Fibroblast of gingiva (primary cell): ENCODE results near the gene DGLUCY.
A peak's percentile ranks its signal among the peaks of the same experiment; 100 is the strongest.
"Not testable (repeated sequence)": the region's sequence is repeated elsewhere in the genome, so short reads cannot be mapped to it uniquely, and the experiment has no call there.

Experiments used
- DNase-seq: peaks from one replicate; pipeline ENCODE4 v3.0.0-alpha.2; 2011; ENCODE audit warnings: low read depth

Gene DGLUCY

GRCh38 chr14:91170504-91171121 is 56.7 kb downstream of the DGLUCY start:
- DNase-seq, result peak; percentile 24

GRCh38 chr14:91171291-91171690 is 57.4 kb downstream of the DGLUCY start:
- no peak for DNase-seq

DNA sequence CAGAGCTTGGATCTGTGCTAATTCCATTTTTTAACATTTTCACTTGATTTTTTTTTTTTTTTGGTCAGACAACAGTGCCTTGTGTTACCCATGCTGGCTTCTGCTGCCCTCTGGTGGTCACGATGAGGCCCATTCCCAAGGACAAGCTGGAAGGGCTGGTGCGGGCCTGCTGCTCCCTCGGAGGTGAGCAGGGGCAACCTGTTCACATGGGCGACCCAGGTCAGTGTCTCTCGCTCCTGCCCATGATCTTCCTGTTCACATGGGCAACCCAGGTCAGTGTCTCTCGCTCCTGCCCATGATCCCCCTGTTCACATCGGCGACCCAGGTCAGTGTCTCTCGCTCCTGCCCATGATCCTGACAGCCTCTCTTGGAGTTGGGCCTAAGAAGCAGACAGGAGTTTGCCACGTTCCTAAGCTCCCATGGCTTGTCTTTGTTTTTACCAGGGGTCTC is 59.4 kb downstream of the DGLUCY start:
- peak; percentile 74 for DNase-seq

GRCh38 chr14:91173904-91174303 is 60.0 kb downstream of the DGLUCY start:
- DNase-seq, result no peak

GRCh38 chr14:91175291-91176201 is 61.7 kb downstream of the DGLUCY start:
- DNase-seq, result no peak

GRCh38 chr14:91177073-91178034 is 63.5 kb downstream of the DGLUCY start:
- DNase-seq, result peak; percentile 52

DNA sequence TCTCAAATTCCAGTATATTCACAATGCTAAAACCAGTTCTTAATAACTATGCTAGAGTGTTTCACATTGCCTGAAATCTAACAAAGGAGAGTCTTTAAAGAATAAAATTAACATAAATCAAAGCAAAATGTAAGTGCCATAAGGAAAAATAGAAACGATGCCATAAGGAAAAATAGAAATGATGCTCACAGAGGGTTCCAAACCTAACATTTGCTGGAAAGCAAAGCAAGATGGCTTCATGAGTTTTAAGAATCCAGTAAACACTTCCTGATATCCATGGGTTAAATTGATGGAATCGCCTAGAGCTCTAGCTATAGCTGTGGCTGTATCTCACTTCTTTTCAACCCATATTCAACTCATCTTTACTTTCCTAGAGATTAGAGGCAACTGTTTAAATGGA is 66.7 kb downstream of the DGLUCY start:
- no peak for DNase-seq

GRCh38 chr14:91182753-91183152 is 68.9 kb downstream of the DGLUCY start:
- DNase-seq, result not testable (repeated sequence)

GRCh38 chr14:91184559-91184958 is 70.7 kb downstream of the DGLUCY start:
- DNase-seq, result no peak

DNA sequence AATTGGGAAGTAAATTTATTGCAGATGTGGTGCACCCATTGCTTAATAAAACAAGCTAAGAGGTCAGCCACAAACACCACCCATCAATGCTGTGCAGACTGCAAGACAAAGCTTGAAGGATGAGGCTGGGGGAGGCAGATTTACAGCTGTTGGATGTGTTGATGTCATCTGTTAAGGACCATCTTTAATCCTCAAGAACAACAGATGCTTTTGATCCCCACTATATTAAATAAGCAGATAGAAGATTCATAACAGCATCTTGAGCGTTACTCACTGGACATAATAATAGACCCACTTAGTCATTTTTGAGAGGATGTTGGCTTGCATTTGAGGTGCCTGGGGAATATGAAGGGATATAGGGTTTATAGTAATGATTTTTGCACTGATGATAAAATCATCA is 71.8 kb downstream of the DGLUCY start:
- peak; percentile 43 for DNase-seq

DNA sequence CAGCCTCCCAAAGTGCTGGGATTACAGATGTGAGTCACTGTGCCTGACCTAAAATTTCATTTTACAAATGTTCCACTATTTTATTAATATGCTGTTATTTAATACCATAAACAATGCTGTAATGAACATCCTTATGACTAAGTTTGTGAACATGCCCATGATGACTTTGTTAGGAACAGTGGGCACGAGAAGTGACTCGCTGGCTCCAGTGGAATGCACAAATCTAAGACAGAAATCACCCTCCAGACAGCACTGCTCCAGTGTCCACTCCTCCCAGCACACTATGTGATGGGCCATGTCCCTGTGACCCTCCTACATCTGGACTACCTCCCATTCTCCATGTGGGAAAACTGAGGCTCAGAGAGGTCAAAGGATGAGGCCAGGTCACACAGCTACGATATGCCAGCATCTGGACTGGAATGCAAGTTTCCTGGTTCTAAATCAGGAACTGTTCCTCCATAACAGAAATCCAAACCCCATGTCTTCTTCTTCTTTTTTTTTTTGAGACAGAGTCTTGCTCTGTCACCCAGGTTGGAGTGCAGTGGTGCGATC is 72.7 kb downstream of the DGLUCY start:
- DNase-seq, result peak; percentile 23

DNA sequence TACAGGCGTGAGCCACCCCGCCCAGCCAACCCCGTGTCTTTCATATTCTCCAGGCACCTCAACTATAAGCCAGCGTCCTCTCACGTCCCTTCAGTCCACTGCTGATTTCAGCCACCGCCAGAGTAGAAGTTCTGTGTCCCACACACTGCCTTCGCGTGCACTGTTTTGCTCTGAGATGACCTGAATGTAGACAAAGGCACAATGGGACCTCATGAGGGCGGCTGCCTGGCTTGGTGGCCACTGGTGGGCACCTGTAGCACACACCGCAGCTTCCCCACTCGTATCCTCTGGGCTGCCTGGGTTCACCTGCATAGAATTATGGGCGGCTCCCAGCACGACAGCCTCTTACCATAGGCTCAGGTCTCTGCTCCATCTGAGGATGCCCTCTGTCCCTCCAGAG is 73.4 kb downstream of the DGLUCY start:
- no peak for DNase-seq

DNA sequence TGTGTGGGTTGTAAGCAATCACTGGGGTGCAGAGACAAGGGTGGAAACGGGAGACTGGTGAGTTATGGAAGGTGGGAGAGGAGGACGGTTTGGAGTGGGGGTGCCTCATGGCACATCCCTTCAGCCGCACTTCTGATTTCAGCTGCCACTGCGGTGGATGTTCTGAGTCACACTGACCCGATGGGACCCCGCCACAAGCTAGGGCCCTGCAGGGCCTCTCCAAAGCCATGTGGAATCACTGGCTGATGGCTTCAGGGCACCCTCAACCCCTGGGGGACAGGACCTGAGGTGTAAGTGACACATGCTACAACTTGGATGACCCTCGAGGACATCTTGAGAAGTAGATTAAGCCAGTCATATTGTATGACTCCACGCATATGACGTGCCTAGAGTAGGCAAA is 77.0 kb downstream of the DGLUCY start:
- no peak for DNase-seq

DNA sequence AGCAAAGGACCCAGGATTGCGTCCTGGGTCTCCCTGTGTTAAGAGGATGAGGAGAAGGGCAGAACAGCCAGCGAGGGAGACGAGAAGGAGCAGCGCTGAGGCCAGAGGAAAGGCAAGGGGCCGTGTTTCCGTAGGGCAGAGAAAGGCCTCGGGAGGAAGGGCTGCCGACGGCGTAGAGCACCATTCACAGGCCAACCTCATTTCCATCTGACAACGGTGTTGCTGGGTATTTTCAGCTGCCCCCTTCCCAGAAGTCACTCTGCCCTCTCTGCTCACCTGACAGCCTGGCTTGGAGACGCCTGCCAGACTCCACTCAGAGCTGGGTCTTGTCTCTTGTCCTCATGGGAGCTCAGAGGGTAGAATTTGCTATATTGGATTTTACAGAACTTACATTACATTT is 79.2 kb downstream of the DGLUCY start:
- DNase-seq, result no peak

DNA sequence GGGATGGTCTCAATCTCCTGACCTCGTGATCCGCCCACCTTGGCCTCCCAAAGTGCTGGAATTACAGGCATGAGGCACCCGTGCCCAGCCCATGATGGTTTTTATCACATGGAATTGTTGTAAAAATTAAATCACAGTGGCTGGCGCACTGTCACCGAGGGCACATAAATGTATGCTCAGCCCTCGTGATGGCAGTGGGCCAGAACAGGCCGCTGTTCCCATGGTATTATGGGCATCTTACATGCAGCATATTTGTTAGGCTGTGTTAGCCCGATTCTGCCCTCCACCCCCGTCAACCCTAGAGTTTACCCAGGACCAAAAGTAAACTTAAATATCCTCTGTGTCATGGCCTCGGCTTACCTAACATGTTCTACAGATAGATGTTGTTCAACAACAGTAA is 82.0 kb downstream of the DGLUCY start:
- no peak for DNase-seq

DNA sequence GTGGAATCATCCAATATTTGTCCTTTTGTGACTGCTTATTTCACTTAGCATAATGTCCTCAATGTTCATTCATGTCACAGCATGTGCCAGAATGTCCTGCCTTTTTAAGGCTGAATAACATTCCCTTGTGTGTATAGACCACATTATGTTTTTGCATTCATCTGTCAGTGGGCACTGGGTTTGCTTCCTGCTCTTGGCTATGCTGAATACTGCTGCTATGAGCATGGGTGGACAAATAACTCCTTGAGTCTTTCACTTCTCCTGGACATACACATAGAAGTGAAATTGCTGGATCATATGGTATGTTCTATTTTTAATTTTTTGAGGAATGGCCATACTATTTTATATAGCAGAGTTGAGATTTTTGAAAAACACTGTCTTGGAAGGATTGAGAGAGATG is 83.8 kb downstream of the DGLUCY start:
- DNase-seq, result no peak

DNA sequence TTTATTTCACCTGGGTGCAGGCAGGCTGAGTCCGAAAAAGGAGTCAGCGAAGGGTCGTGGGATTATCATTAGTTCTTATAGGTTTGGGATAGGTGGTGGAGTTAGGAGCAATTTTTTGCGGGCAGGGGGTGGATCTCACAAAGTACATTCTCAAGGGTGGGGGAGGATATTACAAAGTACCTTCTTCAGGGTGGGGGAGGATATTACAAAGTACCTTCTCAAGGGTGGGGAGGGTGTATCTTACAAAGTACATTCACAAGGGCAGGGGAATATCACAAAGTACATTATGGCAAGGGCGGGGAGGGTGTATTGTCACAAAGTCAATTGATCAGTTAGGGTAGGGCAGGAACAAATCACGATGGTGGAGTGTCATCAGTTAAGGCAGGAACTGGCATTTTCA is 86.9 kb downstream of the DGLUCY start:
- DNase-seq, result not testable (repeated sequence)

- peak; percentile 10 for DNase-seq
Measured at GRCh38 chr14:91202234-91202974, 88.5 kb downstream of the DGLUCY start.

DNA sequence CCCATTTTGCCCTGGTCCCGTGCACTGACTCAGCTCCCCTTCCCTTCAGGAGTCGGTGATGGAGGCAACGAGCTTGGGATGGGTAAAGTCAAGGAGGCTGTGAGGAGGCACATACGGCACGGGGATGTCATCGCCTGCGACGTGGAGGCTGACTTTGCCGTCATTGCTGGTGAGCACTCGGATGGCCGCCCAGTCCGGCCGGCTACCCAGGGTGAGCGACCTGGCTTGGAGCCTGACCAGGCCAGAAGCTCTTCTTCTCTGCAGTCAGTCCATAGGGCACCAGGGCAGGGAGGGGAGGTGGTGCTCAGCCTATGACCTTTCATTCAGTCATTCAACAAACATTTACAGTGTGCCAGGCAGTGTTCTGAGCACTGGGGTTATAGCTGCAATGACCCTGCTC is 90.8 kb downstream of the DGLUCY start:
- DNase-seq, result no peak

- no peak for DNase-seq
Measured at GRCh38 chr14:91205459-91205858, 91.6 kb downstream of the DGLUCY start.

GRCh38 chr14:91207008-91207407 is 93.1 kb downstream of the DGLUCY start:
- no peak for DNase-seq
